HCT116 (cell line): ENCODE results near the gene SH3GL3. TPM values are rescaled to one million over a fixed set of nuclear protein-coding genes. Genes with fewer than 3 reads are reported as not detected.

ENCODE experiments used
- ATAC-seq: fragments of 200-7000 bp; cut with Tn5 transposase; 2 replicates; pipeline ENCODE4 v1.9.1; 2020; ENCODE audit warnings: mild to moderate bottlenecking, moderate library complexity
- BruUV-seq: library from RNA; stranded (reverse); fragments of 400-500 nt; replicated peaks from 2 replicates; lab custom pipeline; 2021; lab: Mats Ljungman, UMichigan
- CTCF ChIA-PET: fragments of 300-600 bp; sonication (Branson Sonifier 250); formaldehyde crosslinking; loops from one replicate; lab custom pipeline; 2021; ENCODE audit warnings: antibody characterized with exemption; lab: Charles Lee
- POLR2A ChIA-PET: fragments of 300-600, 350-600 bp; sonication (Branson Sonifier 250); formaldehyde crosslinking; loops from one replicate; lab custom pipeline; 2021; ENCODE audit warnings: antibody characterized with exemption; lab: Charles Lee
- RAD21 ChIA-PET, 2 experiments: fragments of 300-600 bp; sonication (Branson Sonifier 250); formaldehyde crosslinking; loops; one replicate each; lab custom pipeline; 2023; ENCODE audit warnings: low total read pairs in 2 of 2; ENCODE audit not compliant: uncharacterized antibody in 2 of 2, unreplicated experiment in 2 of 2, low non-redundant PET in 1 of 2; lab: Charles Lee
- DNase-seq: peaks from one replicate; pipeline ENCODE4 v3.0.0-alpha.2; 2010; ENCODE audit warnings: low read depth, low spot score
- H2AFZ ChIP-seq: fragments of 200-600 bp; shearing (Covaris generic), sonication (generic); 2 replicates; pipeline ENCODE4 v1.6.1; 2017; ENCODE audit warnings: low read depth, mixed run types, mixed read lengths, antibody characterized with exemption, low read length; ENCODE audit not compliant: poor library complexity, severe bottlenecking
- H3K27ac ChIP-seq: 2 replicates; pipeline ENCODE4 v1.5.1; 2012; ENCODE audit warnings: low read depth, low read length
- H3K27me3 ChIP-seq: fragments of 200-600 bp; sonication (generic); 2 replicates; pipeline ENCODE4 v1.6.1; 2016; ENCODE audit warnings: mixed run types, low read length, mixed read lengths; ENCODE audit not compliant: insufficient read depth
- H3K36me3 ChIP-seq, 2 experiments: fragments of 200-500 bp in 1 of 2; fragments of 200-600 bp in 1 of 2; sonication (Bioruptor generic) in 1 of 2; sonication (generic) in 1 of 2; 2 replicates each; pipeline versions ENCODE4 v1.5.1 to v1.6.1; 2014 to 2016; ENCODE audit warnings: low read length in 2 of 2, inconsistent platforms in 1 of 2, mixed read lengths in 1 of 2, mixed run types in 1 of 2; ENCODE audit not compliant: insufficient read depth in 2 of 2, control insufficient read depth in 1 of 2
- H3K4me1 ChIP-seq, 2 experiments: fragments of 200-600 bp in 1 of 2; sonication (generic) in 1 of 2; 2 replicates each; pipeline versions ENCODE4 v1.5.1 to v1.6.1; 2012 to 2017; ENCODE audit warnings: low read length in 2 of 2, inconsistent platforms in 1 of 2, mild to moderate bottlenecking in 1 of 2, mixed read lengths in 1 of 2, mixed run types in 1 of 2, moderate library complexity in 1 of 2; ENCODE audit not compliant: insufficient read depth in 2 of 2, control insufficient read depth in 1 of 2
- H3K4me2 ChIP-seq: fragments of 200-600 bp; sonication (generic); 2 replicates; pipeline ENCODE4 v1.6.1; 2017; ENCODE audit warnings: mixed run types, low read length, mixed read lengths
- H3K4me3 ChIP-seq, 2 experiments: fragments of 200-600 bp in 1 of 2; sonication (generic) in 1 of 2; replicated peaks in 1 of 2; 2 replicates each; pipeline ENCODE4 v1.5.1; 2011 to 2016; ENCODE audit warnings: low read length in 2 of 2, control low read depth in 1 of 2, low read depth in 1 of 2, mild to moderate bottlenecking in 1 of 2, mixed read lengths in 1 of 2, mixed run types in 1 of 2
- H3K79me2 ChIP-seq: fragments of 200-600 bp; sonication (generic); 2 replicates; pipeline ENCODE4 v1.6.1; 2017; ENCODE audit warnings: mild to moderate bottlenecking, mixed run types, low read length, moderate library complexity, mixed read lengths; ENCODE audit not compliant: insufficient read depth
- H3K9ac ChIP-seq: fragments of 200-600 bp; sonication (generic); 2 replicates; pipeline ENCODE4 v1.6.1; 2016; ENCODE audit warnings: low read length, mixed read lengths
- H3K9me2 ChIP-seq: fragments of 200-600 bp; sonication (generic), shearing (Covaris generic); 2 replicates; pipeline ENCODE4 v1.6.1; 2017; ENCODE audit warnings: mixed run types, mild to moderate bottlenecking, moderate library complexity; ENCODE audit not compliant: insufficient read depth
- H3K9me3 ChIP-seq, 2 experiments: fragments of 200-500 bp in 1 of 2; fragments of 200-600 bp in 1 of 2; sonication (Bioruptor generic) in 1 of 2; sonication (generic) in 1 of 2; 2 replicates each; pipeline ENCODE4 v1.6.1; 2014 to 2017; ENCODE audit warnings: low read length in 2 of 2, mixed read lengths in 2 of 2, inconsistent platforms in 1 of 2, low read depth in 1 of 2, mild to moderate bottlenecking in 1 of 2, mixed run types in 1 of 2, moderate library complexity in 1 of 2; ENCODE audit not compliant: control insufficient read depth in 1 of 2, insufficient read depth in 1 of 2
- H4K20me1 ChIP-seq: fragments of 200-600 bp; sonication (generic), shearing (Covaris generic); 2 replicates; pipeline ENCODE4 v1.6.1; 2017; ENCODE audit warnings: mixed run types, mild to moderate bottlenecking, moderate library complexity; ENCODE audit not compliant: insufficient read depth
- ATF3 ChIP-seq: IDR thresholded peaks from 2 replicates; pipeline ENCODE4 v1.6.1; 2012
- CBX3 ChIP-seq: IDR thresholded peaks from 2 replicates; pipeline ENCODE4 v1.6.1; 2012; ENCODE audit warnings: low read depth
- CEBPB ChIP-seq: IDR thresholded peaks from 2 replicates; pipeline ENCODE4 v1.6.1; 2012; ENCODE audit warnings: low read depth
- EZH2phosphoT487 ChIP-seq: fragments of 200-600 bp; IDR thresholded peaks from 2 replicates; pipeline ENCODE4 v1.6.1; 2018; ENCODE audit warnings: antibody characterized with exemption, borderline replicate concordance
- FOSL1 ChIP-seq: IDR thresholded peaks from 2 replicates; pipeline ENCODE4 v1.6.1; 2012; ENCODE audit warnings: low read depth
- JUND ChIP-seq: IDR thresholded peaks from 2 replicates; pipeline ENCODE4 v1.6.1; 2012
- MAX ChIP-seq: IDR thresholded peaks from 2 replicates; pipeline ENCODE4 v1.6.1; 2012
- POLR2A ChIP-seq: IDR thresholded peaks from 2 replicates; pipeline ENCODE4 v1.7.0; 2011; ENCODE audit warnings: borderline replicate concordance; ENCODE audit not compliant: insufficient read depth, insufficient read length; ENCODE audit errors: extremely low read depth
- POLR2AphosphoS5 ChIP-seq: IDR thresholded peaks from 2 replicates; pipeline ENCODE4 v1.6.1; 2011; ENCODE audit warnings: mild to moderate bottlenecking, low read depth, low read length, moderate library complexity
- RAD21 ChIP-seq: IDR thresholded peaks from 2 replicates; pipeline ENCODE4 v1.6.1; 2012; ENCODE audit warnings: low read depth, mild to moderate bottlenecking
- SIN3A ChIP-seq: IDR thresholded peaks from 2 replicates; pipeline ENCODE4 v1.6.1; 2012; ENCODE audit warnings: low read depth
- SRF ChIP-seq: IDR thresholded peaks from 2 replicates; pipeline ENCODE4 v1.6.1; 2012; ENCODE audit warnings: low read depth
- TCF7L2 ChIP-seq: IDR thresholded peaks from 2 replicates; pipeline ENCODE4 v1.7.0; 2011; ENCODE audit warnings: borderline replicate concordance, inconsistent platforms; ENCODE audit not compliant: insufficient read depth, insufficient read length; ENCODE audit errors: extremely low read depth
- YY1 ChIP-seq: IDR thresholded peaks from 2 replicates; pipeline ENCODE4 v1.6.1; 2011; ENCODE audit warnings: low read length, low read depth, moderate library complexity, mild to moderate bottlenecking; ENCODE audit not compliant: insufficient replicate concordance; ENCODE audit errors: extremely low read depth
- ZBTB33 ChIP-seq: IDR thresholded peaks from 2 replicates; pipeline ENCODE4 v1.6.1; 2011; ENCODE audit warnings: mild to moderate bottlenecking, low read length, moderate library complexity; ENCODE audit not compliant: insufficient replicate concordance; ENCODE audit errors: extremely low read depth
- ZNF274 ChIP-seq: fragments of 200-500 bp; sonication (Bioruptor generic); IDR thresholded peaks from 2 replicates; pipeline ENCODE4 v1.6.1; 2014; ENCODE audit warnings: mild to moderate bottlenecking, low read depth, low read length, inconsistent platforms
- intact Hi-C: fragments of 100-400 bp; cut with micrococcal nuclease; formaldehyde crosslinking; loops from 2 replicates; pipeline ENCODE4 v1.10.0; 2022
- total RNA-seq: library from RNA; stranded (reverse); gene quantifications from one replicate; pipeline ENCODE4 v1.2.1, GENCODE V29; 2021; ENCODE audit not compliant: unreplicated experiment

The SH3GL3 gene
- total RNA-seq, 1 experiment from 2014 or later, result 1.3 TPM

- TF ChIP-seq SIN3A (no peak), CBX3 (no peak), ATF3 (no peak), SRF (no peak), ZNF274 (no peak), POLR2AphosphoS5 (no peak), MAX (no peak), TCF7L2 (no peak)
- TF ChIP-seq, all 23 proteins: peak for 0
Observed at GRCh38 chr15:83422081-83422480, 25.1 kb upstream of the SH3GL3 start (continued).

GRCh38 chr15:83422541-83422940 is 24.6 kb upstream of the SH3GL3 start:
- Histone ChIP-seq H4K20me1 (no peaks in the 10 kb centered on the region), H3K4me3 (no peak overlapping the region), H3K9me2 (no peaks in the 10 kb centered on the region), H3K4me1 (no peaks in the 10 kb centered on the region), H3K36me3 (no peaks in the 10 kb centered on the region), H3K9ac (no peak overlapping the region), H3K27ac (no peak overlapping the region), H3K4me2 (no peak overlapping the region), H3K27me3 (no peaks in the 10 kb centered on the region), H3K79me2 (no peaks in the 10 kb centered on the region), H2AFZ (no peak overlapping the region), H3K9me3 (no peaks in the 10 kb centered on the region)
- DNase-seq, result no peak
- CTCF ChIA-PET, result interaction anchor here (1.4 to 1.7 kb wide), 2 partner anchors 14 to 174 kb away, joined by 4 to 5 read pairs; no protein-coding TSS in a partner anchor
- ATAC-seq, result no peak
- TF ChIP-seq POLR2A (no peak), JUND (no peak), ZBTB33 (no peak), RAD21 (no peak), EZH2phosphoT487 (no peak), CBX3 (no peak), FOSL1 (no peak), YY1 (no peak), CEBPB (no peak)
- RAD21 ChIA-PET, result no interaction called here
- intact Hi-C loops, result no loop called here
- POLR2A ChIA-PET, result no interaction called here
- no TSS peak for BruUV-seq
